Stimulated activated CD4-positive, alpha-beta T cell treated with anti-CD3 and anti-CD28 coated beads, Interleukin-2, amount 100 ng/mL, for 48 hours (primary cell): ENCODE results near the gene NHSL2.

Experiments used
- DNase-seq, 2 donors: peaks; one replicate each; pipeline ENCODE4 v3.0.0-alpha.2; 2020

The NHSL2 gene

GRCh38 chrX:72081605-72082320 lies 171.1 kb downstream of the NHSL2 start:
- no peak for DNase-seq

DNA sequence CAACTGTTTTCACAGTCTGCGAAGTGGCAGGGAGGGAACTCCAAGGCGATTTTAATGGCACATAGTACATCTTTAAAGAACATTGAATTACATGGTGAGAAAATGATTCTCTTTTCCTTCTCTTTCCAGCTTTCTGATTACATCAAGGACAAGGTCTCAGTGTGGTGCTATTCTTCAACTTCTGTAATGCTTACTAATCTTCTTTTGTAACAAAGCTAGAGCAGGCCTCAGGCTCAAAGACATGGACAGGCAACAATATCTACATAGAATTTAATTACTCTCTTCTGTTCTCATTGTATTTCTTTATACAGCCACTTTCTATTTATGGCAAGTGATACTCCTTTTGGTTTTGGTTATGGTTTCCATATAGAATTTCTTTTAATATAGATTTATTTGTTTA lies 172.6 kb downstream of the NHSL2 start:
- no peak for DNase-seq

- no peak for DNase-seq
These were observed 173.5 kb downstream of the NHSL2 start for GRCh38 chrX:72084114-72084513.

GRCh38 chrX:72086995-72087394 lies 176.3 kb downstream of the NHSL2 start:
- no peak for DNase-seq

- DNase-seq, result no peak
These were observed 178.1 kb downstream of the NHSL2 start for GRCh38 chrX:72088761-72089160.

GRCh38 chrX:72089254-72089653 lies 178.6 kb downstream of the NHSL2 start:
- DNase-seq, result no peak

DNA sequence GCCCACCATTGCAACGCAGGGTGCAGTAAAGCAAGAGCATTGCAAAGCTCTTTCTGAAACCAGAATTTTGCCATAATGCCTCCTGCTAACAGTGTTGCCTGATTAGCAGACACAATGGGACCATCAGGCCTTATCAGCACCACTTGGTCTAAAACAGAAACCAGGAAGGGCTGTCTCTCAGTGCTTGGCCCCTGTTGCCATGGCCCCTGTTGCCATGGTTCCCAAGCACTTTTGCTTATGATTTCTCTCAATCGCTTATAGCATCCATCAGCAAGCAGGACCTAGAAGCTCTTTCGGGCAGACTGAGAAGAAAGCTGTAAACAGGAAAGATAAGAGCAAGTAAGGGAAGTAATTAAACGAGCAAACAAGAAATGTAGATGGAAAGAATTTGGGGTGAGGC lies 184.2 kb downstream of the NHSL2 start:
- DNase-seq, result peak in 1 of 2 donors; percentile 13

DNA sequence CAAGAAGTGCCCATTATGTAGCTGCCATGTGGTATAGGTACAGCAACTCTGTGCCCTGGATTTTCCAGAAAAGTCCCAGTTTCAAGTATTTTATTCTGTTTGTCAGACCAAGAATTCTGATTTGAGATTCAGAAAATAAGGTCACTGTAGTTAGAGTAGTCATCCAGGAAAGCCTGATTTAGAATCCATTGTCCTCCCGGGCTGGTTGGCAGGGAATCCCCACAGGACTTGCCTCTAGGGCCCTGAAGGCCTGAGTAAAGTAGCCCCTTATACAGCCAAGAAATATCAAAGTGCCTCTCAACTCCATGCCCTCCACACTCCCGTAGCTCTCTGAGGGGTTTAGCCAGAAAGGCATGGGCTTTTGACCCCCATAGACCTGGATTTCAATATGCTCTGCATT lies 184.7 kb downstream of the NHSL2 start:
- DNase-seq, result no peak

- no peak for DNase-seq
These were observed 186.5 kb downstream of the NHSL2 start for GRCh38 chrX:72097098-72097497.

GRCh38 chrX:72100051-72100755 lies 189.6 kb downstream of the NHSL2 start:
- DNase-seq, result no peak

- DNase-seq, result peak; percentile 28 to 41
These were observed 190.2 kb downstream of the NHSL2 start for GRCh38 chrX:72100824-72101351.

- no peak for DNase-seq
These were observed 191.0 kb downstream of the NHSL2 start for GRCh38 chrX:72101597-72102037.

DNA sequence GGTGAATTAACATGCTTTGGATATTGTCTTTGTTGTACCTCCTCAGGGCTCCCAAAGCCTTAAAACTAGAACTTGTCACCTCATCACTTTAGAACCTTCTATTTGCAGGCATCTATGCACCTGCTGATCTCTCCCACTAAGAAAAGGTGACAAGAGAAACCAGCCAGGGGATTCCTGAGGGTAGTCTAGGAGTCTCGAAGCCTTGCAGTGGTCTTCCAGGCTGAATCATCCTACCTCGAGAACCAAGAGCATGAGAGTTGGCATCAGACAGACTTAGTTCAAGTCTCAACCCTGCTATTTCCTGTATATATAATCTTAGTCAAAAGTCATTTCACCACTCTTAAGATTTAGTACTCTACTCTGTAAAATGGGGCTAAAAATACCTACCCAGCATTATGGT lies 191.5 kb downstream of the NHSL2 start:
- DNase-seq, result no peak

DNA sequence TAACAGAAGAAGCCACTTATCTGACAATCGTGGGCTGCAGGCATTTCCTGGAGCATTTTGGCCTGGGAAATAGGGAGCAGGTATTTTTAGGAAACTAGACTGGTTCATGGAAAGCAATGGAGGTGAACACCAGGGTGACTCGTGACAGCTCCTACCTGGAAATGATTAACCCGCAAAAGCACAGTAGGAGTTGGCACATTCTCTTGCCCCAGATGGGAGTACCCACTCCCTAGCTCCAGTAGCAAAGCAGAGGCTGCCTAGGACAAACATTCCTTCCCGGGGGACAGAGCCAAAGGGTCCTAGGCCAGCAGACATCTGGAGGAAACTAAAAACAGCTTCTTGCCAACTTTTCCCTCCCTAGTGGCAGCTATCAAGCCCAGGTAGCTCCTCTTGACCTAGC lies 192.1 kb downstream of the NHSL2 start:
- DNase-seq, result no peak

DNA sequence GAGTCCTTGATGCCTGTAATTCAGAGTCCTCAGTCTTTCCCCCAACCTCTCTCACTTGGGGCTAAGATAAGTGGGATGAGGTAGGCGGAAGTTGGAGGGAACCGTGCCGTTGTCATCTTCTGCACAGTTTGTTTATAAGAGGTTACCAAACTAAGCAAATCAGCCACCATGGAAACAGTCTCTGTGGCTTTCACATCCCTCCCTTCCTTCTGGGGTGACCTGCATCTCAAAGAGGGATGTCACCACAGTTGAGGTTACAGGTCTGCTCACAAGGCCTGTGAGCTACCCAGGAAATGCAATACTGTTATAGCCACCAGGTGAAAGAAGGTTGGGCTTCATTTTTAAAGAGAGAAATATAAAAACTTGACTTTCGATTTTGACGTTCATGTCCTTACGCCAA lies 194.8 kb downstream of the NHSL2 start:
- peak in 1 of 2 donors; percentile 7 for DNase-seq

GRCh38 chrX:72107320-72107719 lies 196.7 kb downstream of the NHSL2 start:
- no peak for DNase-seq

GRCh38 chrX:72107841-72108595 lies 197.4 kb downstream of the NHSL2 start:
- DNase-seq, result no peak

DNA sequence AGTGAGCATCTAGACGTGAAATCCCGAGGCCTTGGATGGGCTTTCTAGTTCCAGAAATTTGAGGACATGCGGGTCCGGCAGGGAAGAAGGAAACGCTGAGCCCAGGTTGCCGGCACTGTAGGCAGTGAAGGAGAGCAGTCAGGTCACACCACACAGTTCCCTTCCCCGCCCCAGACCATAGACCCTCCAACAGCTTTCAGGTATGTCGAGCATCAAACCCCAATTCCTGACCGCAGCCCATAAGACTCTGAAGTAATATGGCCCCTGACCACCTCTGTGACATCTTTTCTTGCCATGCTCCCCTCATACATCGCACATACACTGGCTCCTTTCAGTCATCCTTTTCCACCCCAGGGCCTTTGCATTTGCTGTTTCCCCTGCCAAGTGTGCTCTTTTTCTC lies 198.0 kb downstream of the NHSL2 start:
- DNase-seq, result no peak

GRCh38 chrX:72110051-72110875 lies 199.6 kb downstream of the NHSL2 start:
- DNase-seq, result no peak

DNA sequence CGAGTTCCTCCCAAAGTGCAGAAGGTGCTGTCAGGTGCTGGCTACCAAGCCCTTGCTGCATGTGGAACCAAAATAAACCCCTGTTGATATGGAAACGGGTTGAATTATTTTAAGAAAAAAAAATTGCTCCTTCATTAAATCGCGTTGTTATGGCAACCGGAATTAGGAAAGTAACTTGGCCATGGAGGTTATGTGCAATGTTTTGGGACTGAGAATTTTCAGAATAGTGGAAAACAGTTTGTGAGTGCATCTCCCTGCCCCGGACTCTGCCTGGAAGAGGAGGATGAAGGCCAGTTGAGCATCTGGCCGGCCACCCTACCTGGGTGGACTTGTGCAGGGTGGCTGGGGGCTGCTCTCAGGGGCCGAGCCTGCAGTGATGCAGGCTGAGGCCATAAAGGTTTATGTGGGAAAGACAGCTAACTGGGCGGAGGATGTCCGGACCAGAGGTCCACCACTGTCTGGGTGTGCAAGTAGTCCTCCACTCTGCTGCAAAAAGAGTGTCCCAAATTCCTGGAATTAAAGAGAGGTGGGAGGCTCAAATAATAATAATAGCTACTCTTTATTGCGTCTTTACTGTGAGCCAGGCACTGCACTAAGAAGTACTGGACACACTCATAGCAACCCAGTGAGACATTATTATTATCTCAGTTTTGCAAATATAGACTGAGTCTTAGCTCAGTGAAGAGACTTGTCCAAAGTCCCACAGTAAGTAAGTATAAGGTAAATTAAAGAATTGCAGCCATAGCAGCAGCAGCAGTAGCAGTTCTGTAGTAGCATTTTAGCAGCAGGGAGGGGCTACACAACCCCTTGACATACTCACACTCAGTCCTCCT lies 200.4 kb downstream of the NHSL2 start:
- DNase-seq, result no peak

DNA sequence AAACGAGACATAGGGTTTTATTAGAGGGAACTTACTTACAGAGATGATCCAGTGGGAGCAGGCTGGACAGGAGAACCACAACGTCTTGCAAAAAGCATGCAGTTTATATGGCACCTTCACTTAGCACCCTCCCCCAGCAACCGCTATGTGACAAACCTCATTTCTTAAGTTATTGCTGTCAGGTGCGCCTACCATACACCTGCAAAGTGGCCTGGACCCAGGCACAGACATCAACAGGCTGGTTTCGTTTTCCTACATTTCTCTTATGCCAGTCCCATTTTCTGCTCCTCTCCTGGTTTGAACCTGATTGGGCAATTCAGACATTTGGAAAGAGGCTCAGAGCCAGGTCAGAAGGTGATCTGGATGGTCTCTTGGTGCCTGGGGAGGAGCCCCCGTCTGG lies 202.8 kb downstream of the NHSL2 start:
- no peak for DNase-seq

GRCh38 chrX:72114306-72114705 lies 203.7 kb downstream of the NHSL2 start:
- DNase-seq, result no peak
